RKO (cell line): Measurements from ENCODE around the gene GRK1.

Experiments
- DNase-seq: peaks from one replicate; pipeline ENCODE4 v3.0.0-alpha.2; 2016; ENCODE audit warnings: low spot score

The GRK1 gene

DNA sequence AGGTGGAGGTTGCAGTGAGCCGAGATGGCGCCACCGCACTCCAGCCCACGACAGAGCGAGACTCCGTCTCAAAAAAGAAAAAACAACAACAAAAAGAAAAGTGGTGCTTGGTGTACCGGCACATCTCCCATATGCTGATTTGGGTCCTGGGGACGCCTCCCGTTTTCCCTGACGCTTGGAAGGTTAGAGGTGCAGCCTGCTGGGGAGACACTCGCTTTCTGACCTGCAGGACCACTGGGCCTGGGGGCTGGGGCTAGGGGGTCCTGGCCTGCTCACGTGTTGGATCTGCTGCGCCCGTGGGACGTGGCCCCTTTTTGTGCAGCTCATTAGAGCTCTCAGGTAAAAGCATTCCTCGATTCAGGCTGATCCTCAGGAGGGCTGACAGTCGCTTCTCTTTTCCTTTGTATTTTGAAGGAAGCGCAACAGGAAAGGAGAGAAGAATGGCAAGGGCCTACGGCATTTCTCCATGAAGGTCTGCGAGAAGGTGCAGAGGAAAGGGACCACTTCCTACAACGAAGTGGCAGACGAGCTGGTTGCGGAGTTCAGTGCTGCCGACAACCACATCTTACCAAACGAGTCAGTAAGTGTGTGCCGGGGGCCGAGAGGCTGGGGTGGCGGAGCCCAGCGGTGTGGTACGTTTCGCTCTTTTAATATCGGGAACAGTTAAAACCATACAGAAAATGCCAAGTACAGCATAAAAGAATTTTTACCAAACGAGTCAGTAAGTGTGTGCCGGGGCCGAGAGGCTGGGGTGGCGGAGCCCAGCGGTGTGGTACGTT, 34.1 kb upstream of the GRK1 start:
- no peak for DNase-seq

DNA sequence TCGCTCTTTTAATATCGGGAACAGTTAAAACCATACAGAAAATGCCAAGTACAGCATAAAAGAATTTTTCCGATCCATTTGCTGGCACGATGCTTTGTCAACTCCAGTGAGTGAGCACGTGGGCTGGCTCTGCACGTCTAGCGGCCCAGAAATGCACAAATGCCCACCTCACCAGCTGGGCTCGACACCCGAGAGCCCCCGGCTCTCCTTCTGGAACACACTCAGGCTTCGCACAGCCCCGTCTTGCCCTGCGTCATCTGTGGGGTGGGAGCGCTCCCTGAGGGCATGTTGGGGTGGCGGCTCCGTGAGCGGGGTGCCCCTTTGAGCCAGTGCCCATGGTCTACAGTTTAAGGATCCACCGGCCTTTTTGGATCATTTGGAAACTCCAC, 33.5 kb upstream of the GRK1 start:
- DNase-seq = no peak

GRCh38 chr13:113634279-113635047, 32.6 kb upstream of the GRK1 start:
- no peak for DNase-seq

DNA sequence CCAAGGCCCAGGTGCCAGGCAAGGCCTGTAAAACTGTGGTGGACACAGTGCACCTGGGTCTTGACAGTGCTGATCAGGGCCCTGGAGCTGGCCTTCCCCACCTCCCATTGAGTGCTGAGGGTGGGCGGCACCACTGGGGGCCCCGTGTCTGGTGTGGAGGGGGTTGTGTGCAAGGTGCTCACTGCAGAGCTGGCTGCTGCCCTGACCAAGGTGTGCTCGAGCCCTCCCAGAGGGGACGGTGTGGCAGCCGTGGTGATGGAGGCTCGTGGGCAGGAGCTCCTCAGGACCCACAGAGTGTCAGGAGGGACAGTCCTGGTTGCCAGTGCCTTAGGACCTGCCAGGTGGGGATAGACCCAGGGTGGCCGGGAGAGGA, 32.0 kb upstream of the GRK1 start:
- no peak for DNase-seq

GRCh38 chr13:113635709-113636108, 31.3 kb upstream of the GRK1 start:
- DNase-seq = no peak

- no peak for DNase-seq
These were observed 30.6 kb upstream of the GRK1 start for GRCh38 chr13:113636266-113636963.

DNA sequence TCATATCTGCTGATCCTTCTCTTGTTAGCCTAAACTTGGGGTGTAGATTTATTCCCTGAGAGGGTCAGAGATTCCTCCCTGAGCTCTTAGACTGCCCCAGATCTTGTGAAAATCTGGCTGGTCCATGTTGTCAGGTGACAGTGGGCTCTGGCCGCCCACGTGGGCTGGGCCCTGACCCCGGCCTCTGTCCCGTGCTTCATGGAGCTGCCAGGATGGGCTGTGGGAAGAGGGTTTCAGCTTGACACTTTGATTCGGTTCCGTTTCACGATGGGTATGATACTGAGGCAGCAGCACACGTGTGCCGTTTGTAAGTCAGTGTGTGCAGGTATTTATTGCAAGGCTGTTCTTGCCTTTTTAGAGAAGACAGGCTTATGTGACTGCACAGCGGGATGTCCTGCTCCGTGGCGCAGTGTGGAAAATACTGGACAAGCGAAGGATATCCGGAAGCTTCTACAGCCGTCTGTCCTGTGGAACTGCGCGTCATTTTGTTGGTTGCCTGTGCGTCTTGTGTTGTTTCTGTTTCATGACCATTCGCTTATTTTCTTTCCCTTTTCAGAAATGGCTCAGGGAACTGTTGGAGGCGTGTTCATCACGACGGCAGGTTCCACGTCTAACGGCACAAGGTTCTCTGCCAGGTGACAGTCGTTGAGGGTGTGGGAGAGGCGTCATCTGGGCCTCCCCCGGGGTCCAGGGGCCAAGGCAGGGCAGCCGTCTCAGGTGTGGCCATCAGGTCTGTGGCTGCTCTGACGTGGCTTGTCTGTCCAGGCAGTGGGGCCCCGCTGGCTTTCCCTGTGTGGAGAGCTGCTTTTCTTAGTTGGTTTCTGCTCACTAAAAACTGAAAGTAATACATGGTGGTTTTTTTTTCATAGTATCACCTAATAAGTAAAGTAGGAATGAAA, 29.5 kb upstream of the GRK1 start:
- no peak for DNase-seq

DNA sequence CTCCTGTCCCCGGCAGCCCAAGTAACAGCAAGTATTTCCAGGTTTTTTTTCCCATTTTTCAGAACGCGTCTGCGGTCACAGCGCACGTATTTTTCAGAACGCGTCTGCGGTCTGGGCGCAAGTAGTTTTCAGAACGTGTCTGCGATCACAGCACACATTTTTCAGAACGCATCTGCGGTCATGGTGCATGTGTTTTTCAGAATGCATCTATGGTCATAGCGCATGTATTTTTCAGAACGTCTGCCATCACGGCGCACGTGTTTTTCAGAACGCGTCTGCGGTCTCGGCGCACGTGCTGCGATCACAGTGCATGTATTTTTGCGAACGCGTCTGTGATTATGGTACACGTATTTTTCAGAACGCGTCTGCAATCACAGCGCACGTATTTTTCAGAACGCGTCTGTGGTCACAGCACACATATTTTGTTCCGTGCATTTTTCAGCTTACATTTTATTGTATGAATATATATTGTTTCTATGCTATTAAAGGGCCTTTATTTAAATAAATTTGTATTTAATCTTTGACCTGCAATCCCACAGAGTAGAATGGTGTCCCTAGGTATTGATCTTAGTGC, 28.8 kb upstream of the GRK1 start:
- DNase-seq = no peak

GRCh38 chr13:113638806-113639205, 28.2 kb upstream of the GRK1 start:
- DNase-seq = no peak

DNA sequence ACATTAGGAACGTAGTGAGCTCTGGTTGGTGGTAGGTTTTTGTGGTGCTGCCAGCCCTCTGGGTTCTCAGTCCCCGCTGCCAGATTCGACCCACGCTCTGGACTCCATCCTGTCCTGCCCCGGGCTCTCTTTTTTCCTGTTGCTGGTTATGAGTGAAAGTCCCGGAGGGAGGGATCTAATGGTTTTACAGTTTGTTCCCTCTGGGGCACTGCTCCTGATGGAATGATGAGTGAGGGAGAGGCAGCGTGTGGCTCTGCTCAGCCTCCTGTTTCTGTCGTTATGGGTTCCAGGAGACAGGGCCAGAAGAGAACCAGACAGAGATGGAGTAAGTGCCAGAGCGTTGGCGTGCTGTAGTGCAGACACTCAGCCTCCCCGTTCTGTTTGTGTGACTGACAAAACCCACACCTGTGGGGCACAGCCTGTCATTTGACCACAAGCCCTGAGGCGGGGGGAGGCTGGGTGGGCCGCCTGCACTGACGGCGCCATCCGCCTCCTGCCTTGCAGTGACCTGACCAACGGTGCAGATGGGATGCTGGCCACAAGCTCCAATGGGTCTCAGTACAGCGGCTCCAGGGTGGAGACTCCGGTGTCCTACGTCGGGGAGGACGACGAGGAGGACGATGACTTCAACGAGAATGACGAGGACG, 27.3 kb upstream of the GRK1 start:
- DNase-seq = no peak

- no peak for DNase-seq
These were observed 25.6 kb upstream of the GRK1 start for GRCh38 chr13:113641426-113641825.

GRCh38 chr13:113642563-113642962, 24.5 kb upstream of the GRK1 start:
- no peak for DNase-seq

DNA sequence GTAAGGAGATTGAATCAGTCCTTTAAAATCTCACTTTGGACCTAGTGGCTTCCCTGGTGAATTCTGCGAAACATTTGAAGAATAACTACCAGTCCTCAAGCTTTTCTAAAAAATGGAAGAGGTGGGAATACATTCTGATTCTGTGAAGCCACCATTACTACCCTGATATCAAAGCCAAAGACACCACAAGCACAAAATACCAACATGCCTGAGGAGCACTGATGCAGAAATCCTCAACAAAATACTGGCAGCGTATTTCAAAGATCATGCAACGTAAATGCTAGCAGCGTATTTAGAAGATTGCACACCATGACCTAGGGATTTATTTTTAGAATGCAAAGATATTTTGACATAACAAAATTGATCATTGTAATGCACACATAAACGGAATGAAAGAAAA, 23.4 kb upstream of the GRK1 start:
- DNase-seq = no peak

DNA sequence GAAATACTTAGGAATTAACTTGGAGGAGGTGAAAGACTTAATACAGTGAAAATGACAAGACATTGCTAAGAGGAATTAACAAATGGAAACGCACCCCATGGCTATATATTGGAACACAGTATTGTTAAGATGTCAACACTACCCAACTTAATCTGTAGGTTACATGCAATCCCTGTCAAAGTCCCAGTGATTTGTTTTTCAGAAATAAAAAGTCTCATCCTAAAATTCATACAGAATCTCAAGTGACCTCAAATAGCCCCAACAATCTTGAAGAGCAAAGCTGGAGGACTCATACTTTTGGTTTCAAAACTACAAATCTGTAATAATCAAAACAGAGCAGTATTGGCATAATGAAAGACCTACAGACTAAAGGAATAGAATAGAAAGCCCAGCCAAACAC, 22.2 kb upstream of the GRK1 start:
- DNase-seq = no peak

- no peak for DNase-seq
These were observed 21.7 kb upstream of the GRK1 start for GRCh38 chr13:113645329-113645728.

DNA sequence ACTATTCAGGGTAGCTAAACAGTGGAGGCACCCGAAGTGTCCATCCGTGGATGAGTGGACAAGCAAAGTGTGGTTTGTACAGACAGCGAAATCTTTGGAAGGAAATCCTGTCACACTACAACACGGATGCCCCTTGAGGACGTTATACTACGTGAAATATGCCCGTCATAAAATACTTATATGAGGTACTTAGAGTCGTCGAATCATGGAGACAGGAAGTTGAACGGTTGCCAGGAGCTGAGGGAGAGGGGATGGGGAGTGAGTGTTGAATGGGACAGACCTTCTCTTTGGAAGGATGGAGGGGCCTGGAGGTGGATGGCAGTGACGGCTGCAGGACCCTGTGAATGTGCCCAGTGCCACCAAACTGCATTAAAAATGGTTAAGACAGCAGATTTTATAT, 20.6 kb upstream of the GRK1 start:
- no peak for DNase-seq

- no peak for DNase-seq
These were observed 20.1 kb upstream of the GRK1 start for GRCh38 chr13:113646921-113647340.

DNA sequence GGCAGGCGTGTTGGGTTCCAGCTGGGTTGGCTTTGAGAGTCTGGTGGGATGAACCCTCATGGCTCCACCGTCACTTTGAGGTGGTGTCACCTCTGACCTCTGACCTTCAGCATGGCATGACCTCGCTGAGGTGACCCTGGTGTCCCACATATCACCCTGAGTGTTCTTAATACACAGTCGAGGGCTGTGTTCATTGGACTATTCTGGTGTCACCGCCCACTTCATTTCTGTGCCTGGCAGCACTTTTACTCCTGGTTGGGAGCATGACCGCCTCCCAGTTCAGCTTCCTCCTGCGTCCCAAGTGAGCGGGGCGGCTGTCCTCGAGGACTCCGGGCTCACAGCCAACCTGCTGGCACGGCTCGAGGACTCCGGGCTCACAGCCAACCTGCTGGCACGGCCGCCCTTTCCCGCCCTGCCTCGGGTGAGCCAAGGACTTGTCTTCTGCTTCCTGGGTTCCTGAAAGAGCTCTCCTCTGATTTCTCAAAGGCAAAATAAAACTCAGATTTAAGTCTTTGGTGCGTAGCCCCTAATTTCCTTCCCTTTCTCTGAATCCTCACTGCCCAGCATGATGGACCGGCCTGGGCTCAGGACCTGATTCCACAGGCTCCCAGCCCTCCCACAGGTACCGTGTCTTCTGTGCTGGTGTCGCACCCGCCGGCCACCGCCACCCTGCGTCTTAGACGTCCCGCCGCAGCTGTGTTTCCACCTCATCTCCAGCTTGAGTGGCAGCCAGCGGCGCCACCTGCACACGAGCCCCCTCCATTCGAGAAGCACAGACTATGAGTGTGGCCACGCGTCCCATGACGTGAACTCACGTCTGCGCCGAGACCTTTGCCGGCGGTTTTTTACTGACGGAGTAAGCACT, 19.4 kb upstream of the GRK1 start:
- DNase-seq = no peak

DNA sequence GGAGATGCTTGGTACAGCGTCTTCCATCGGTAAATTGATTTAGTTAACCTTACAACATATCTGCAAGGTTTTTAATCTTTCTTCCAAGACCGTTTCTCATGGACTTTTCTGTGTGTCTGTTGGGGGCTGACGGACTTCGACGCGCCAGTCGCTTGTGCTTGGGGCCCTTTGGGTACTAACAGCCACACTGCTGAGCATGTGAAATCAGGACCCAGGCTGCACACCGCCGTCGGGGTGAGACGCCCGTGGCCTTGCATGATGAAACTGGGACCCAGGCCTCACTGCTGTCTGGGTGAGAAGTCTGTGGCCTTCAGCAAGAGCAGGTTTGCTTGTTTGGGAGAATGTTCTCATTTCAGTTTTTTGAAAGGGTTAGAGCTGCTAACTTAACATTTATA, 18.8 kb upstream of the GRK1 start:
- no peak for DNase-seq

DNA sequence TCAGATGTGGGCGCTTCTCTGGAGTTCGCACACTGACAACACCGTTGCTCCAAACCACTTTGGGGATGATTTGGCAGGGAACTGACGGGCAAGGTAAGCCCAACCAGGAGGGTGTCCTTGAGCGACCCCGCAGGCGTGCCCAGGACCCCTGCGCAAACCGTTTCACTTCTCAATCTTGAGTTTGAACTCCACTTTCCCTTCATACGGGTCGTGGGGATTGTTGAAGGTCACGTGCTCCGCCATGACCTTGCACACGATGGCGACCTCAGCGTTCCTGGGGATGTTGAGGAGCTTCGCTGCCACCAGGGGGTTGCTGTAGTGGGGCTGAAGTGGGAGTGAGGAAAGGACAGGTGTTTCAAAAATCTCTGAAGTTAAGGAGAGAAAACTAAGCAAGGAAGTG, 17.8 kb upstream of the GRK1 start:
- DNase-seq = no peak
